ENCODE results near the gene B4GALNT4.

DNA sequence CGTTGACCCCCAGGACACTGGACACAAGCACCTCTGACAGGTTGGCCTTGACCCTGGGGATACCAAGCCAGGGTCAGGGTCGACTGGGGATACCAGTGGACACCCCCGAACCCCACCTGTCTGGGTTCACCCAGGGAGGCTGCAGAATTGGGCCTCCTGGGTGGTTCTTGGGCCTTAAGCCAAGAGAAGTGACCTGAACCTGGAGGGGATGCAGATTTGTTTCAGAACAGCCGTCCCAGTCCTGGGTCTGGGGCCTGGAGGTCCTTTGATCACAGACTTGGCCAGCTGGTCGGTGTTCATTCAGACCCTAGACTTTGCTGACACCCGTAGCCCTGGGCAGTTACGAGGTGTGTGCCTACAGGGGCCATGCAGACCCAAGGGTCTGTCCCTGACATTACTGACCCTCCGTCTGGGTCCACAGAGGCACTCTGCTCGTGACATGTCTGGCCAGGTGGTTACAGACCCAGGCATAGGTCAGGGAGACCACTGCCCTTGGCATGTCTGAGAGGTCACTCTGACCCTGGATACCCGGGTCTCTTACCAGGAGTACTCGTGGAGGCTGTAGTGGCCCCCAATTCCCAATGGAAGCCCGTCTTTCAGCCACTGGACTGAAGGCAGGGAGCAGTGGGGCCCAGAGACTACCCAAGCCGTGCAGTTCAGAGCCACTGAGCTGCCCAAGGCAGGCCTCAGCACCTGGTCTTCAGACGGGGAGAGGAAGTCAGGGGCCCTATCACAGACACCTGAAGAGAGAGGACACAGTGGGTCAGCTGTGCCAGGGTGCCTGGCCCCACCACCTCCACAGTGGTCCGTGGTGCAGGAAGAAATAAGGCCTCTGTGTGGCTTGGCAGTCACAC, 39.1 kb downstream of the B4GALNT4 start:
- TF ChIP-seq POLR2AphosphoS5 (IDR thresholded peaks at IDR 0.05; ENCODE audit: low read depth, low read length) (no peak), POLR2A (IDR thresholded peaks at IDR 0.05; ENCODE audit: low read depth, low read length) (no peak), TAF1 (IDR thresholded peaks at IDR 0.05; ENCODE audit: borderline replicate concordance, low read depth, low read length) (no peak)
